H9 (cell line): ENCODE results near the gene CCAR1. TPM values are rescaled to one million over a fixed set of nuclear protein-coding genes. Genes with fewer than 3 reads are reported as not detected.

Experiments used
- DNase-seq: peaks from one replicate; pipeline ENCODE4 v3.0.0-alpha.2; 2017
- H2AFZ ChIP-seq: one replicate; pipeline ENCODE4 v1.6.1; 2013; ENCODE audit warnings: mild to moderate bottlenecking, low read length, control low read depth, moderate library complexity
- H2AK5ac ChIP-seq: 2 replicates; pipeline ENCODE4 v1.6.1; 2013; ENCODE audit warnings: low read length, control low read depth, mixed read lengths; ENCODE audit not compliant: insufficient read length
- H2BK120ac ChIP-seq: one replicate; pipeline ENCODE4 v1.6.1; 2013; ENCODE audit warnings: low read depth, mild to moderate bottlenecking, low read length, control low read depth, inconsistent platforms; ENCODE audit not compliant: poor library complexity, severe bottlenecking
- H2BK12ac ChIP-seq: 2 replicates; pipeline ENCODE4 v1.6.1; 2013; ENCODE audit warnings: low read length, control low read depth, mixed read lengths, low read depth; ENCODE audit not compliant: insufficient read length
- H2BK15ac ChIP-seq: 2 replicates; pipeline ENCODE4 v1.6.1; 2013; ENCODE audit warnings: low read depth, low read length, control low read depth
- H2BK20ac ChIP-seq: one replicate; pipeline ENCODE4 v1.6.1; 2013; ENCODE audit warnings: low read depth, mild to moderate bottlenecking, low read length, control low read depth, inconsistent platforms; ENCODE audit not compliant: poor library complexity, severe bottlenecking
- H2BK5ac ChIP-seq: 2 replicates; pipeline ENCODE4 v1.6.1; 2013; ENCODE audit warnings: low read length, control low read depth, mixed read lengths; ENCODE audit not compliant: insufficient read length
- H3K14ac ChIP-seq: 2 replicates; pipeline ENCODE4 v1.6.1; 2013; ENCODE audit warnings: low read length, control low read depth; ENCODE audit not compliant: insufficient read depth
- H3K18ac ChIP-seq: 2 replicates; pipeline ENCODE4 v1.6.1; 2013; ENCODE audit warnings: low read depth, mild to moderate bottlenecking, mixed read lengths, low read length, control low read depth; ENCODE audit not compliant: insufficient read length
- H3K23ac ChIP-seq: 2 replicates; pipeline ENCODE4 v1.6.1; 2013; ENCODE audit warnings: low read length, control low read depth, mixed read lengths, low read depth; ENCODE audit not compliant: insufficient read length
- H3K23me2 ChIP-seq: 2 replicates; pipeline ENCODE4 v1.6.1; 2013; ENCODE audit warnings: low read depth, mild to moderate bottlenecking, mixed read lengths, low read length, control low read depth; ENCODE audit not compliant: insufficient read length, poor library complexity, severe bottlenecking
- H3K27ac ChIP-seq: 2 replicates; pipeline ENCODE4 v1.5.1; 2013; ENCODE audit warnings: low read length, control low read depth, mixed read lengths, low read depth; ENCODE audit not compliant: insufficient read length
- H3K27me3 ChIP-seq: 2 replicates; pipeline ENCODE4 v1.6.1; 2013; ENCODE audit warnings: low read length, control low read depth, inconsistent platforms; ENCODE audit not compliant: insufficient read depth
- H3K4ac ChIP-seq: 2 replicates; pipeline ENCODE4 v1.6.1; 2013; ENCODE audit warnings: low read depth, mild to moderate bottlenecking, control low read depth, inconsistent platforms, low read length, moderate library complexity
- H3K4me1 ChIP-seq: 2 replicates; pipeline ENCODE4 v1.6.1; 2013; ENCODE audit warnings: low read length, control low read depth, inconsistent platforms; ENCODE audit not compliant: insufficient read depth
- H3K4me2 ChIP-seq: 2 replicates; pipeline ENCODE4 v1.6.1; 2013; ENCODE audit warnings: low read length, control low read depth, mixed read lengths; ENCODE audit not compliant: insufficient read length, insufficient read depth
- H3K56ac ChIP-seq: 2 replicates; pipeline ENCODE4 v1.6.1; 2013; ENCODE audit warnings: low read depth, mild to moderate bottlenecking, mixed read lengths, low read length, control low read depth; ENCODE audit not compliant: insufficient read length
- H3K79me1 ChIP-seq: 2 replicates; pipeline ENCODE4 v1.6.1; 2013; ENCODE audit warnings: low read depth, mild to moderate bottlenecking, moderate library complexity, low read length, control low read depth, inconsistent platforms; ENCODE audit not compliant: insufficient read depth, poor library complexity, severe bottlenecking
- H3K79me2 ChIP-seq: 2 replicates; pipeline ENCODE4 v1.6.1; 2013; ENCODE audit warnings: low read length, control low read depth, inconsistent platforms; ENCODE audit not compliant: insufficient read depth
- H3K9ac ChIP-seq: 2 replicates; pipeline ENCODE4 v1.6.1; 2013; ENCODE audit warnings: low read length, control low read depth, mixed read lengths; ENCODE audit not compliant: insufficient read length; ENCODE audit errors: extremely low read depth
- H3K9me3 ChIP-seq: one replicate; pipeline ENCODE4 v1.6.1; 2013; ENCODE audit warnings: low read depth, low read length, inconsistent platforms; ENCODE audit not compliant: control insufficient read depth
- H3T11ph ChIP-seq: one replicate; pipeline ENCODE4 v1.6.1; 2013; ENCODE audit warnings: mild to moderate bottlenecking, low read length, control low read depth, inconsistent platforms
- H4K20me1 ChIP-seq: one replicate; pipeline ENCODE4 v1.6.1; 2013; ENCODE audit not compliant: control insufficient read depth, insufficient read length, insufficient read depth
- H4K5ac ChIP-seq: 2 replicates; pipeline ENCODE4 v1.6.1; 2013; ENCODE audit warnings: low read depth, mild to moderate bottlenecking, mixed read lengths, low read length, control low read depth; ENCODE audit not compliant: insufficient read length
- H4K8ac ChIP-seq: replicated peaks from 2 replicates; pipeline ENCODE4 v1.6.1; 2013; ENCODE audit warnings: low read length, control low read depth, mixed read lengths, low read depth; ENCODE audit not compliant: insufficient read length
- H4K91ac ChIP-seq: 2 replicates; pipeline ENCODE4 v1.6.1; 2013; ENCODE audit warnings: low read depth, mild to moderate bottlenecking, moderate library complexity, mixed read lengths, low read length, control low read depth; ENCODE audit not compliant: insufficient read length
- H3K27ac Mint-ChIP-seq, 3 experiments: 2 replicates in 2 of 3; 3 replicates in 1 of 3; pipeline ENCODE4 v1.8.0; 2020 to 2021; ENCODE audit warnings: mixed read lengths in 3 of 3, mild to moderate bottlenecking in 1 of 3, moderate library complexity in 1 of 3
- H3K27me3 Mint-ChIP-seq: 2 replicates; pipeline ENCODE4 v1.8.0; 2021; ENCODE audit warnings: low read depth, mild to moderate bottlenecking, moderate library complexity, mixed read lengths
- H3K36me3 Mint-ChIP-seq, 3 experiments: 2 replicates in 2 of 3; 3 replicates in 1 of 3; pipeline ENCODE4 v1.8.0; 2020 to 2021; ENCODE audit warnings: low read depth in 3 of 3, mixed read lengths in 3 of 3; ENCODE audit not compliant: insufficient read depth in 1 of 3
- H3K4me1 Mint-ChIP-seq, 2 experiments: 2 replicates each; pipeline ENCODE4 v1.8.0; 2020; ENCODE audit warnings: mixed read lengths in 2 of 2
- H3K4me3 Mint-ChIP-seq, 2 experiments: 2 replicates in 1 of 2; 3 replicates in 1 of 2; pipeline ENCODE4 v1.8.0; 2020 to 2021; ENCODE audit warnings: mild to moderate bottlenecking in 2 of 2, mixed read lengths in 2 of 2, moderate library complexity in 1 of 2
- H3K9me3 Mint-ChIP-seq, 2 experiments: 2 replicates in 1 of 2; 3 replicates in 1 of 2; pipeline ENCODE4 v1.8.0; 2020; ENCODE audit warnings: mild to moderate bottlenecking in 2 of 2, mixed read lengths in 2 of 2, moderate library complexity in 1 of 2
- WGBS: extraction: QIAGEN DNeasy Blood & Tissue Kit; methylation state at CpG from one replicate; pipeline ENCODE4 v1.1.7; 2013; ENCODE audit warnings: missing lambda C conversion rate, low lambda C conversion rate, mixed read lengths; ENCODE audit not compliant: insufficient read length; ENCODE audit errors: extremely low coverage; 5-methylcytosine and 5-hydroxymethylcytosine counted together
- total RNA-seq: library from RNA; stranded (reverse); gene quantifications from 2 replicates; pipeline ENCODE4 v1.2.1, GENCODE V29; 2021
- TF ChIP-seq, protein P1 (sequence below): fragments of 200-600 bp; sonication (generic); conservative IDR thresholded peaks from 3 replicates; pipeline ENCODE4 v1.8.0; 2021; ENCODE audit warnings: antibody characterized with exemption, mild to moderate bottlenecking

CCAR1 gene
- total RNA-seq, 1 experiment from 2014 or later = 118 TPM

DNA sequence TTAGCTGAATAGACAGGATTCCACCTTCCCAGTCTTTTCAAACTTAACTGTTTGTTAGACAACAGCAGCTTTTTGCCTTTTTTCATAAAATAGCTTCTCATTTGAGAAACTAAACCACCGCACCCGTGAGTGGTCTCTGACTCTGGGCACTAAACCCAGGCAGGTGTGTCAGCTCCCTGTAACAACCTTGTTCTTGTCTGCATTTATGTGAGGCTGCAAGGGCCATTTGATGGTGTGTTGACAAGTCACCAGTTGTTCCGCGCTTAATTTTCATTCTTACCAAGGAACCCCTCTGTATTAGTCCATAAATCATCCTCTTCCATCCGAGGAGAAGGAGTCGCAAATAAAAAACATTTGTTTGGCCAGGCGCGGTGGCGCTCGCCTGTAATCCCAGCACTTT lies 107.8 kb downstream of the CCAR1 start:
- no peak overlapping the region for H2AK5ac ChIP-seq
- H4K20me1 ChIP-seq = no peaks in the 10 kb centered on the region
- H2BK15ac ChIP-seq = no peak overlapping the region
- H3T11ph ChIP-seq = no peak overlapping the region
- Mint-ChIP-seq H3K4me1 (peaks cover 7 to 15% of the 10 kb centered on the region in 2 experiments), H3K27ac (no peak overlapping the region), H3K4me3 (peak overlapping the region; percentile 62 to 75), H3K36me3 (no peaks in the 10 kb centered on the region; a peak in 1 of 7 replicates), H3K9me3 (peaks cover 0 to 2% of the 10 kb centered on the region in 2 experiments; a peak in 1 of 5 replicates), H3K27me3 (peaks cover 41% of the 10 kb centered on the region)
- peaks cover 8% of the 10 kb centered on the region for H3K23me2 ChIP-seq
- H3K4ac ChIP-seq = no peak overlapping the region
- H3K79me2 ChIP-seq = no peaks in the 10 kb centered on the region
- no peak overlapping the region for H4K5ac ChIP-seq
- no peak overlapping the region for H4K8ac ChIP-seq
- DNase-seq = no peak
- H3K56ac ChIP-seq = no peak overlapping the region
- no peak overlapping the region for H3K18ac ChIP-seq
- no CpG with 5 or more reads among the region's 10 CpGs for WGBS
- H3K14ac ChIP-seq = no peak overlapping the region
- TF ChIP-seq, protein P1, sequence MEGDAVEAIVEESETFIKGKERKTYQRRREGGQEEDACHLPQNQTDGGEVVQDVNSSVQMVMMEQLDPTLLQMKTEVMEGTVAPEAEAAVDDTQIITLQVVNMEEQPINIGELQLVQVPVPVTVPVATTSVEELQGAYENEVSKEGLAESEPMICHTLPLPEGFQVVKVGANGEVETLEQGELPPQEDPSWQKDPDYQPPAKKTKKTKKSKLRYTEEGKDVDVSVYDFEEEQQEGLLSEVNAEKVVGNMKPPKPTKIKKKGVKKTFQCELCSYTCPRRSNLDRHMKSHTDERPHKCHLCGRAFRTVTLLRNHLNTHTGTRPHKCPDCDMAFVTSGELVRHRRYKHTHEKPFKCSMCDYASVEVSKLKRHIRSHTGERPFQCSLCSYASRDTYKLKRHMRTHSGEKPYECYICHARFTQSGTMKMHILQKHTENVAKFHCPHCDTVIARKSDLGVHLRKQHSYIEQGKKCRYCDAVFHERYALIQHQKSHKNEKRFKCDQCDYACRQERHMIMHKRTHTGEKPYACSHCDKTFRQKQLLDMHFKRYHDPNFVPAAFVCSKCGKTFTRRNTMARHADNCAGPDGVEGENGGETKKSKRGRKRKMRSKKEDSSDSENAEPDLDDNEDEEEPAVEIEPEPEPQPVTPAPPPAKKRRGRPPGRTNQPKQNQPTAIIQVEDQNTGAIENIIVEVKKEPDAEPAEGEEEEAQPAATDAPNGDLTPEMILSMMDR = no peak
- no peak overlapping the region for H2BK120ac ChIP-seq
- H3K27ac ChIP-seq = no peak overlapping the region
- H2BK5ac ChIP-seq = no peak overlapping the region
- no peaks in the 10 kb centered on the region for H3K9me3 ChIP-seq
- H3K79me1 ChIP-seq = no peaks in the 10 kb centered on the region
- H3K4me2 ChIP-seq = peak overlapping the region; percentile 22
- no peak overlapping the region for H4K91ac ChIP-seq
- no peak overlapping the region for H2BK12ac ChIP-seq
- H3K4me1 ChIP-seq = no peaks in the 10 kb centered on the region
- peaks cover 3% of the 10 kb centered on the region; the same call in 1 of the 2 replicates for H3K27me3 ChIP-seq
- H2AFZ ChIP-seq = no peak overlapping the region
- H3K9ac ChIP-seq = no peak overlapping the region
- no peak overlapping the region for H2BK20ac ChIP-seq
- H3K23ac ChIP-seq = no peak overlapping the region
